LNCaP clone FGC (cell line): Measurements from ENCODE around the gene PGRMC2.
A peak's percentile ranks its signal among the peaks of the same experiment; 100 is the strongest.

ENCODE experiments used
- DNase-seq: peaks from one replicate; pipeline ENCODE4 v3.0.0-alpha.2; 2011; ENCODE audit warnings: low read depth
- H3K4me3 ChIP-seq: 2 replicates; pipeline ENCODE4 v1.5.1; 2011; ENCODE audit warnings: mild to moderate bottlenecking, low read depth, low read length, control low read depth
- TF ChIP-seq, protein P1 (sequence below): IDR thresholded peaks from 2 replicates; pipeline ENCODE4 v1.5.1; 2012; ENCODE audit warnings: mild to moderate bottlenecking; ENCODE audit not compliant: control insufficient read depth, insufficient read depth; ENCODE audit errors: extremely low read depth

Gene PGRMC2

GRCh38 chr4:128225148-128225547, 62.5 kb downstream of the PGRMC2 start:
- TF ChIP-seq, protein P1, sequence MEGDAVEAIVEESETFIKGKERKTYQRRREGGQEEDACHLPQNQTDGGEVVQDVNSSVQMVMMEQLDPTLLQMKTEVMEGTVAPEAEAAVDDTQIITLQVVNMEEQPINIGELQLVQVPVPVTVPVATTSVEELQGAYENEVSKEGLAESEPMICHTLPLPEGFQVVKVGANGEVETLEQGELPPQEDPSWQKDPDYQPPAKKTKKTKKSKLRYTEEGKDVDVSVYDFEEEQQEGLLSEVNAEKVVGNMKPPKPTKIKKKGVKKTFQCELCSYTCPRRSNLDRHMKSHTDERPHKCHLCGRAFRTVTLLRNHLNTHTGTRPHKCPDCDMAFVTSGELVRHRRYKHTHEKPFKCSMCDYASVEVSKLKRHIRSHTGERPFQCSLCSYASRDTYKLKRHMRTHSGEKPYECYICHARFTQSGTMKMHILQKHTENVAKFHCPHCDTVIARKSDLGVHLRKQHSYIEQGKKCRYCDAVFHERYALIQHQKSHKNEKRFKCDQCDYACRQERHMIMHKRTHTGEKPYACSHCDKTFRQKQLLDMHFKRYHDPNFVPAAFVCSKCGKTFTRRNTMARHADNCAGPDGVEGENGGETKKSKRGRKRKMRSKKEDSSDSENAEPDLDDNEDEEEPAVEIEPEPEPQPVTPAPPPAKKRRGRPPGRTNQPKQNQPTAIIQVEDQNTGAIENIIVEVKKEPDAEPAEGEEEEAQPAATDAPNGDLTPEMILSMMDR: no peak
- H3K4me3 ChIP-seq: no peak overlapping the region
- no peak for DNase-seq

- TF ChIP-seq, protein P1: no peak
- H3K4me3 ChIP-seq: no peak overlapping the region
- DNase-seq: no peak
These were observed 66.0 kb downstream of the PGRMC2 start for GRCh38 chr4:128221586-128221985.

DNA sequence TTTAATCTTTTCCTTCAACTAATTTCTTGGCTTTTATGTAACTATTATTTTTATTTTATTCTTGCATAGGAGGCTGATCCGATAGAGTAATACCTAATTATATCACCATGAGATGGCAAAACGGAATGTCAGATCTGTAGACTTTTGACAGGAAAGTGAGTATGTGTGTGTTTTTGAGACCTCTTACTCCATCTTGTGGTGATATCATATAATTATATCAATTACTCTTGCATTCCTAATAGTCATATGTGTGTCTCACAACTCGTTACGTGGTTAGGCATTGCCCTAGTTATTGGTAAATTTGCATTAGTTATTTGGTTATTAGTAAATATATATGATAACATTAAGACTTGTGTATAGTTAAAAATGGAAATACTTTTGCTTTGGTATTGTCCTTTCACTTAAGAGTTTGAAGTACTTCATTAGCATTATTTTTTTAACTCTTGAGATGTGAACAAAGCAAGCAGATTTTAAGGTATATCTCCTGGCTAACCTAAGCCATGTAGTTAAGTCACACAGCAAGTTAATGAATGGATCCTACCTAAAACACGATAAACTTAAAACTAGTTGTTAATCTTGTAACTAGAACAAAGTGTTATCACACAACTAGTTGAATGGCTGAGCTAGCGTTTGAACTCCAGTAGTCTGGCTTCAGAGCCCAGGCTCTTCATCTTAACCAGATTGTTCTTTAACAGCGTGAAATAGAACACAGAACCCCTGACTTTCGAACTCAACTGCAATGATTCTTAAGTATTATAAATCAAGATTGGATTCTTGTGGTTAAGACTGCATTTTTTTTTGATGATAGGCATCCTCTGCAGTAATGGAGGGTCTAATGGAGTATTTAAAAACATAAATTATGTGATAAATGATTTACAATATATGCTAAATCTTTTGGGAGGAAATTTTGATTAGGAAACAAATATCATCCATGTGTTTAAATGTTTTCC, 67.1 kb downstream of the PGRMC2 start:
- TF ChIP-seq, protein P1: peak; percentile 25
- DNase-seq: peak; percentile 19
- H3K4me3 ChIP-seq: no peak overlapping the region
